ENCODE measurements around the gene BFAR.
"Not testable (repeated sequence)": the region's sequence is repeated elsewhere in the genome, so short reads cannot be mapped to it uniquely, and the experiment has no call there.

BFAR gene

DNA sequence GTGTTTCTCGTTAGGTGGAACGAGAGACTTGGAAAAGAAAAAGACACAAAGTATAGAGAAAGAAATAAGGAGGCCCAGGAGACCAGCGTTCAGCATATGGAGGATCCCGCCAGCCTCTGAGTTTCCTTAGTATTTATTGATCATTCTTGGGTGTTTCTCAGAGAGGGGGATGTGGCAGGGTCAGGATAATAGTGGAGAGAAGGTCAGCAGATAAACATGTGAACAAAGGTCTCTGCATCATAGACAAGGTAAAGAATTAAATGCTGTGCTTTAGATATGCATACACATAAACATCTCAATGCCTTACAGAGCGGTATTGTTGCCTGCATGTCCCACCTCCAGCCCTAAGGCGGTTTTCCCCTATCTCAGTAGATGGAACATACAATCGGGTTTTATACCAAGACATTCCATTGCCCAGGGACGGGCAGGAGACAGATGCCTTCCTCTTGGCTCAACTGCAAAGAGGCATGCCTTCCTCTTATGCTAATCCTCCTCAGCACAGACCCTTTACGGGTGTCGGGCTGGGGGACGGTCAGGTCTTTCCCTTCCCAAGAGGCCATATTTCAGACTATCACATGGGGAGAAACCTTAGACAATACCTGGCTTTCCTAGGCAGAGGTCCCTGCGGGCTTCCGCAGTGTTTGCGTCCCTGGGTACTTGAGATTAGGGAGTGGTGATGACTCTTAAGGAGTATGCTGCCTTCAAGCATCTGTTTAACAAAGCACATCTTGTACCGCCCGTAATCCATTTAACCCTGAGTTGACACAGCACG lies 3.6 kb downstream of the BFAR start:
- not testable (repeated sequence) for DNase-seq

DNA sequence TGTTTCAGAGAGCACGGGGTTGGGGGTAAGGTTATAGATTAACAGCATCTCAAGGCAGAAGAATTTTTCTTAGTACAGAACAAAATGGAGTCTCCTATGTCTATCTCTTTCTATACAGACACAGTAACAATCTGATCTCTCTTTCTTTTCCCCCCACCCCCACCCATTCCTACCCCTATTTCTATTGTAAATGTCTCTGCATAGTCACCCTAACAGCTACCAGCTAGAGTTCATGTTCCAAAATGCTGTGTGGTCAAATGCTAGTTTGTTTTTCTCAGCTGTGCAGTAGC lies 4.1 kb downstream of the BFAR start:
- DNase-seq, result not testable (repeated sequence)

DNA sequence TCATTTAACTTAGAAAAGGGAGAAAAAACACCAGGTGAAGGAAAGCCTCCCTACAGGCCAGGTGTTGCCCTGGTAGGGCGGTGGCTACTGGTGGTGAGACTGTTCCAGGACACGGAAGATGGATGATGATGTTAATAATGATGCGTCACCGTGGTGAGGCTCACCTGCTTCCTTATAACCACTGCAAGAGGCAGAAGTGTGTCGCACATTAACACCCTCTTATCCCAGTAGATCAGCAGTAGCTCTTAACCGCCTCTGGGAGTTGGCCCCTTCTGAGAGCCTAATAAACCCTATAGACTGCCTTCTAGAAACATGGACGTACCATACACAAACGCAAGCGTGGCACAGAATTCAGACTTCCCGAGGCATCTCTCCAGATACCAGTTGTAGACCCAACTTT lies 7.8 kb downstream of the BFAR start:
- DNase-seq, result no peak

DNA sequence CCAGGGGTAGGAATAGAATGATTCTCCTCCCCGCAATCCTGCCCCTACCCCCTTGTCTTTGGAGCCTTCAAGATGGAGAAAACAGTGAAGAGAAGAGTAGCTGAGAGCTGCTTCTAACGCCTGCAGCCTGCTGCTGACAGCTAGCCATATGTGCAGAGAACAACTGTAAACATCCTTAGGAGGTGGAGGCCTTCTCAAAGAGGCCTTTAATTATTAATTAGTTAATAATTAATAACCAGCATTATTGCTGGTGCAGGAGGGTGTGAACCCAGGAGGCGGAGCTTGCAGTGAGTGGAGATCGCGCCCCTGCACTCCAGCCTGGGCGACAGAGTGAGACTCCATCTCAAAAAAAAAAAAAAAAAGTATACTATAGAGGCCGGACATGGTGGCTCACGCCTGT lies 8.5 kb downstream of the BFAR start:
- no peak for DNase-seq

DNA sequence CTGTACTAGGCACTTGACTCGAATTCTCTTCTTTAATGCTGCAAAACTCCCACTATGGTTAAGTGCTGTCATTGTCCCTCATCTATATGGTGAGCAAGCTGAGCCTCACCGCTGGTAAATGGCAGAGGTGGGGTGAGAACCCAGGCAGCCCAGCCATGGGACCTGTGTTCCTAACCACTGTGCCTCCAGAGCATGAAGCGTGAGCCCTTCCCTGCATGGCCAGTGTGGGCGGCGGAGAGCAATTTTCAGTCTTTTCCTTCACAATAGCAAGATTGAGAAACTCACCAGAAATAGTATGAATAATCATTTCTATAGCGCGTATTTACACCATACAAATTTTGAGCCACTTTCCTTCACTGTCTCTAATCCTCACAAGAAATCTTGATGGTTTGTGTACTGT lies 9.2 kb downstream of the BFAR start:
- no peak for DNase-seq

DNA sequence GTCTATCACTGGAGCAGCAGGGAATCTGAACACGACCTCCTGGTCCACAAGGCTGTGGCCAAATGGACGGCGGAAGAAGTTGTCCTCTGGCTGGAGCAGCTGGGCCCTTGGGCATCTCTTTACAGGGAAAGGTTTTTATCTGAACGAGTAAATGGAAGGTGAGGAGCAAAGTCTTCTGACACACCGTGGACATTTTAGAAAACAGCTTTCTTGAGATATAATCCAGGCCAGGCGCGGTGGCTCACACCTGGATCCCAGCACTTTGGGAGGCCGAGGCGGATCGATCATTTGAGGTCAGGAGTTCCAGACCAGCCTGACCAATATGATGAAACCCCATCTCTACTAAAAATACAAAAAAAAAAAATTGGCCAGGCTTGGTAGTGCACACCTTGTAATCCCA lies 17.1 kb downstream of the BFAR start:
- no peak for DNase-seq

DNA sequence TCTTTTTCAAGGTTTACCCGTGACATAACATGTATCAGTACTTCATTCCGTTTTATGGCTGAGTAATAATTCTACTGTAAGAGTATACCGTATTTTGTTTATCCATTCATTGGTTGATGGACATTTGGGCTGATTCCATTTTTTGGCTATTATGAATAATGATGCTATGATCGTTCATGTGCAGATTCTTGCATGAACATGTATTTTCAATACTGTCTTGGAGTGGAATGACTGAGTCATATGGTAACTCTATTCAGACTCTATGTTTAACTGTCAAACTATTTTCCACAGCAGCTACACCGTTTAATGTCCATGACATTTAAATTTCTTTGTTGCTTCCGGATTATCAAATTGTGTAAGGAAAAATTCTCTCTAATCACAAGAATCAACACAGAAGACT lies 17.9 kb downstream of the BFAR start:
- DNase-seq, result no peak

DNA sequence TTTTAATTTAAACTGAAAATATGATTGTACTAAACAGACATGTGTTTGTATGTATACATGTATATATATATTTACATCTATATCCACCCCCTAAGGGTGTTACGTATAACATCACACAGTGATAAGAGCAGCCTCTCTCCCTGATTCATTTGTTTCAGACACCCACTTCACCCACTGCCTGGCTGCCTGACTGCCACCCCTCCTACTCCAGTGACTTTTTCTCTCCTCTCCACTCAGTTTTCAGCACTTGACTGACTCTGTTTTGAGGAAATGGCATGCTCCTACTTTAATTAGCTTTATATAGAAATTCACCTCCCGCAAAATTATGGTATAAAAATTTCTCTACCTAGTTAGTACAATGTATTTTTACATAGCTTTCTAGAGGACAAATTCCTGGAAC lies 20.0 kb downstream of the BFAR start:
- no peak for DNase-seq

DNA sequence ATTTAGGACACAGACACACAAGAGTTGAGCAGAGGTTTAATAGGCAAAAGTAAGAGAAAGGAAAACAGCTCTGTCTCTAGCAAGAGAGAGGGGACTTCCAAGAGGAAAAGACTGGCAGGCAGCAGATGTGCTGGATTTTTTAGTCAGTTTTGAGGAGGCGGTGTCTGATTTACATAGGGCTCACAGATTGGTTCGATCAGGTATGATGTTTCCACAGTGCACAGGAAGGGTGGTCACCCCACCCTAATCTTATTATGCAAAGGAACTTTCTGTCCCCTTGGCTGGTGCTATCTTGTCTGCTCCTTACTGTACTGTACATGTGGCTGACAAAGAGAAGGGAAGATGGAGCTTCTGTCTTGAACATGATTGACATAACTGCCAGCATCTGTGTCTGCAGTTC lies 25.3 kb downstream of the BFAR start:
- DNase-seq, result no peak

DNA sequence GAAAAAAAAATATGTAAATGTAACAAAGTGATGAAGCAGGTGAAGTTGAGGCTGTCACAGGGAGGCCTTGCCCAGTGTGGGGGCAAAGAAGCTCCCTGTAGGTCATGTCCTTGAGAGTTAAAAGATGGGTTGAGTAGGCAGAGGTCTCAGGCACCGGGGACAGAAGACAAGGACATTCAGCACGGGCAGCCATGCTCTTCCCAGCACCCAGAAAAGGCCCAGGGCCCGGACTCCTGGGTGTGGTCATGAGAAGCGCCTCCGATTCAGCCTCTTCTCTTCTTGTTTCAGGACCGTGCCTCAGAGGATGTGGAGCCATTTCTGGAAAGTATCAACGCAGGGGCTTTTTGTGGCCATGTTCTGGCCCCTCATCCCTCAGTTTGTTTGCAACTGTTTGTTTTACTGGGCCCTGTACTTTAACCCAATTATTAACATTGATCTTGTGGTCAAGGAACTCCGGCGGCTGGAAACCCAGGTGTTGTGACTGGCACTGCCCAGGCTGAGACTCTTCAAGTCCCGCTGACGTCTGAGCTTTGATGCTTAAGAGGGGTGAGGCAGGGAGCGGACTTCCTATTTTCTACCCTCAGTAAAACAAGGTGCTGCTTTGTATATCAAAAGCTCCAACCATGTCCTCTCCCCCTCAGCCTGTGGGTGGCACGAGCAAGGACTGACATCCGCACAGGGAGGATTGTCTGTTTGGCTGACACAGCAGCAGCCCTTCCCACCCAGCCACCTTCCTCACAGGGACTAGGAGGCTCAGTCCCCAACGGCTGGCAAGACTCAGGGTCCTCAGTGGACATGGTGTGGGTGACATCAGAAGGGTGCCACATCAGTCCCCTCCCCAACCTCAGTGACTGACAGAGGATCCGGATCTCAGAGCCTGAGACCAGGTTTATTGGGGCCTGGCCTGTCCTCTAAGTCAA lies 34.9 kb downstream of the BFAR start:
- DNase-seq, result no peak

DNA sequence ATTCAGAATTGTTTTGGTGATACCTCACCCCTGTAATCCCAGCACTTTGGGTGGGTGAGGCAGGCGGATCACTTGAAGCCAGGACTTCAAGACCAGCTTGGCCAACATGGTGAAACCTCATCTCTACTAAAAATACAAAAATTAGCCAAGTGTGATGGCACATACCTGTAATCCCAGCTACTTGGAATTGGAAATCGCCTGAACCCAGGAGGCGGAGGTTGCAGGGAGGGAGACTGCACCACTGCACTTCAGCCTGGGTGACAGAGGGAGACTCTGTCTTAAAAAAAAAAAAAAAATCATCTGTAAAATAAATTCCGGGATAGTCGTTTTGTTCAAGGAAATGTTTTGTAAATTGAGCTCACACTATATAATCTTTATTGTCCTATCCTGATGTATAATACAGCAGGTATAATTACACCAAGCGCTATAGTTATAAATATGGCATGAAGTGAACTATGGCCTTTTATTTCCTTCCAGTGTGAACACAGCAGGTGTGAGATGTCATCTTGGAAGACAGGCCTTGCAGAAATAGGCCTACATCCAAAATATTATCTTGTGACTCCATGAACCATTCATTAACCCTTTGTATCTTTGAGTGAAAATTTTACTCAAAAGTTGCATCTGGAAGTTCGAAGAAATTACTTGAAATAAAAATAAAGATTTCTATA lies 35.9 kb downstream of the BFAR start:
- no peak for DNase-seq

DNA sequence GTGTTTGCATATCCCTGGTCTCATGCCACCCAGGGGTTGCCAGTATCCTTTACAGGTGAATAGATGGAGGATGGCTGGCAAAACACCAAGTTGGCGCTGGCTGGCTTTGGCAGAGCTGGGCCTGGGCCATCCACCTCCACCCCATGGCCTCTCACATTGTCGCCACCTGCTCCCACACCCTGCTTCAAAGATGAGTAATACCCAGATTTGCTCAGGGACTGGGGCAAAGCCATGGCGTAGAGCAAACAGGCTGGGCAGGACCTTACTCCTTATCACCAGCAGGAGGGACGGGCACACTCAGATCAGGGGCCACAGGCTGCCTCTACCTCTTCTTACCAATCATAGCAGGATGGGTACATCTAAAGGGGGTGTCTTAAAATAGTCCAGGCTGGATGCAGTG lies 37.0 kb downstream of the BFAR start:
- no peak for DNase-seq

DNA sequence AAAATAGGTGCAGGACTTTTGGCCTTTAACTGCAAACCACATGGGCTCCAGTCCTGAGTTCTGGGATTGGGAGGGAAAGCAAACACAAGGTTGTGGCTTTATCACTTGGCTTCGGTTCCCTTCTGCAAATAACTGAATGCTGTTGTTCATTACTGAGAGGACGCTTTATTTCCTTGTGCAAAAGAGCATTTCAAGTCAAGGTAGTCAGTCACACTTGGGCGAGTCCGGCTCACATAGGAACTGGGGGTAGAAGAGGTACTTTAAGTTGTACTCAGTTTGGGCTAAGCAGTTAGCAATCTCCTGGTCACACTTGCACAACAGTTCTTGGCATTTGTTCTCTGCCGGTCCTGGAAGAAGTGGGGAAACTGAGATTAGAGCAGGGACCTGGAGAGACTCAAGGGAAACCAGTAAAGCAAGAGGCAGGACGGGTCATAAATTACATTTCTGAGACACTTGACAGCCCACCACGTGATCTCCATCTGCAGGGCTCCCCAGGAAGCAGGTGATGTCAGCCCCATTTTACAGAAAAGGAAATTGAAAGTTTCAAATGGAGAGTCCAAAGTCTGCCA lies 39.7 kb downstream of the BFAR start:
- no peak for DNase-seq

DNA sequence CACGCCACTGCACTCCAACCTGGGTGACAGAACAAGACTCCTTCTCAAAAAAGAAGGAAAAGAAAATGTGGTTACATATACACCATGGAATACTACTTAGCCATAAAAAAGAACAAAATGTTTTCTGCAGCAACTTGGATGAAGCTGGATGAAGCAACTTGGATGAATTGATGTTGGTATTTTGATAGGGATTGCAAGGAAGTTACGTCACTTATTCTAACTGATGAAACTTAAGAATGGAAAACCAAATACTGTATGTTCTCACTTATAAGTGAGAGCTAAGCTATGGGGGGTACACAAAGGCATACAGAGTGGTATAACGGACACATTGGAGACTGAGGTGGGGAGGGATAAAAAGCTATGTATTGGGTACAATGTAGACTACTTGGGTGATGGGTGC lies 43.9 kb downstream of the BFAR start:
- no peak for DNase-seq

DNA sequence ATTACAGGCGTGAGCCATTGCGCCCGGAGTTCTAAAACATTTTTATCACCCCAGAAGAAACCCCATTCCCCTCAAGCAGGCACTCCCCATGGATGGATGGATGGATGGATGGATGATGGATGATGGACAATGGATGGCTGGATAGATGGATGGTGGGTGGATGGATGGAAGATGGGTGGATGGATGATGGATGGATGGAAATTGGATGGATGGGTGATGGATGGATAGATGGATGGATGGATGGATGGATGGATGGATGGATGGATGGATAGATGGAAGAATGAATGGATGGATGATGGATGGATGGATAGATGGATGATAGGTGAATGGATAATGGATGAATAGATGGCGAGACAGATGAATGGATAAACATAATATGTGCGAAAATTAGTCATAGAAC lies 44.9 kb downstream of the BFAR start:
- no peak for DNase-seq

DNA sequence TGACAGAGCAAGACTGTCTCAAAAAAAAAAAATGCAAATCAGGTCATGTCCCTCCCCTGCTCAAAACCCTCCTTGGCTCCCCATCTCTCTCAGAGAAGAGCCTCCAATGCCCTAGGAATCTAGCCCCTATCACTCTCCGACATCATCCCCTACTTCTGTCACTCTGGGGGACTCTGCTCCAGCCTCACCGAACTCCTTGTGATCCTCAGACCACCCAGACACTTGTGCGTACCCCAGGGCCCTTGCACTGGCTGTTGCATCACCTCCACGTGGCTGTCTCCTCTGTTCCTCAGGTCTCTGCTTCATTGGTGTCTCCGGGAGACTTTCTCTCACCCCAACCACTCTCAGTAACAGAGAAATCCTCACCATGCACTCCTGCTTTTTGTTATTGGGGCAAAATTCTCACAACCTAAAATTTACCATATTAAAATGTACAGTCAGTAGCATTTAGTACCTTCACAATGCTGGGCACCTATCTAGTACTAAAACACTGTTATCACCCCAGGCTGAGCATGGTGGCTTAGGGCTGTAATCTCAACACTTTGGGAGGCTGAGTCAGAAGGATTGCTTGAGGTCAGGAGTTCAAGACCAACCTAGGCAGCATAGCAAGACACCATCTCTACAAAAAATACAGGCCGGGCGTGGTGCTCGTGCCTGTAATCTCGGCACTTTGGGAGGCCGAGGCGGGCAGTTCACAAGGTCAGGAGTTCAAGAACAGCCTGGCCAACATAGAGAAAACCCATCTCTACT lies 46.2 kb downstream of the BFAR start:
- DNase-seq, result no peak

DNA sequence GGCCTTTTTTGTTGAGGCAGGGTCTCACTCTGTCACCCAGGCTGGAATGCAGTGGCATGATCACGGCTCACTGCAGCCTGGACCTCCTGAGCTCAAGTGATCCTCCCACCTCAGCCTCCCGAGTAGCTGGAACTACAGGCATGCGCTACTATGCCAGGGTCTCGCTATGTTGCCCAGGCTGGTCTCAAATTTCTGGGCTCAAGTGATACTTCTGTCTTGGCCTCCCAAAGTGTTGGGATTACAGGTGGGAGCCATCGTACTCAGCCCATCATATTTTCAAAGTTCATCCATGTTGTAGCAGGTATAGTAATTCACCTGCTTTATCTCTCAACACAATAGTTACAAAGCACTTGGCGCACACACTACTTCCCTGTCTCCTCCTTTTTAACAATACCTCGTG lies 47.6 kb downstream of the BFAR start:
- not testable (repeated sequence) for DNase-seq

DNA sequence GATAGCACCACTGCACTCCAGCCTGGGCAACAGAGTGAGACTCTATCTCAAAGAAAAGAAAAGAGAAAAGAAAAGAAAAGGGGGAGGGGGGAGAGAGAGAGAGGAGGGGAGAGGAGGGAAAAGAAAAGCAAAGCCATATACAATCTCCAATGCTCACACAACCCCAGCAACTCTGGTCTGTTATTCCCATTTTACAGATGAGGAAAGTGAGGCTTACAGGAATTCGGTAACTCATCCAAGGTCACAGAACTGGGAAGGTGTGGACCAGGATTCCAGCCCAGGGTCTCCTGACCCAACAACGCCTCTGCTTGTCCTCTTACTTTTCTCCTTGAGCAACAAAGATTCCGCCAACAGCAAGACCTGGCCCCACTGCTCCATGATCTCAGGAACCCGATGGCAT lies 48.4 kb downstream of the BFAR start:
- no peak for DNase-seq

DNA sequence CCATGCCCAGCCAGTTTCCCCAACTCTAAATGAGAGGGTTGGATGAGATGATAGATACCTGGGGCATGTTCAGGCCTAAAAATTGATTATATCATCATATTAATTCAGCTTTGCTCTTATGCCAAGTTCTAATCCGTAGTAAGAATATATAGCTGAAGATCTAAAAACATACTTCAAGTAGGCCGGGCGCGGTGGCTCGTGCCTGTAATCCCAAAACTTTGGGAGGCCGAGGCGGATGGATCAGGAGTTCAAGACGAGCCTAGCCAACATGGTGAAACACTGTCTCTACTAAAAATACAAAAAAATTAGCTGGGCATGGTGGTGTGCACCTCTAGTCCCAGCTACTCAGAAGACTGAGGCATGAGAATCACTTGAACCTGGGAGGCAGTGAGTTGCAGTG lies 49.4 kb downstream of the BFAR start:
- DNase-seq, result no peak

DNA sequence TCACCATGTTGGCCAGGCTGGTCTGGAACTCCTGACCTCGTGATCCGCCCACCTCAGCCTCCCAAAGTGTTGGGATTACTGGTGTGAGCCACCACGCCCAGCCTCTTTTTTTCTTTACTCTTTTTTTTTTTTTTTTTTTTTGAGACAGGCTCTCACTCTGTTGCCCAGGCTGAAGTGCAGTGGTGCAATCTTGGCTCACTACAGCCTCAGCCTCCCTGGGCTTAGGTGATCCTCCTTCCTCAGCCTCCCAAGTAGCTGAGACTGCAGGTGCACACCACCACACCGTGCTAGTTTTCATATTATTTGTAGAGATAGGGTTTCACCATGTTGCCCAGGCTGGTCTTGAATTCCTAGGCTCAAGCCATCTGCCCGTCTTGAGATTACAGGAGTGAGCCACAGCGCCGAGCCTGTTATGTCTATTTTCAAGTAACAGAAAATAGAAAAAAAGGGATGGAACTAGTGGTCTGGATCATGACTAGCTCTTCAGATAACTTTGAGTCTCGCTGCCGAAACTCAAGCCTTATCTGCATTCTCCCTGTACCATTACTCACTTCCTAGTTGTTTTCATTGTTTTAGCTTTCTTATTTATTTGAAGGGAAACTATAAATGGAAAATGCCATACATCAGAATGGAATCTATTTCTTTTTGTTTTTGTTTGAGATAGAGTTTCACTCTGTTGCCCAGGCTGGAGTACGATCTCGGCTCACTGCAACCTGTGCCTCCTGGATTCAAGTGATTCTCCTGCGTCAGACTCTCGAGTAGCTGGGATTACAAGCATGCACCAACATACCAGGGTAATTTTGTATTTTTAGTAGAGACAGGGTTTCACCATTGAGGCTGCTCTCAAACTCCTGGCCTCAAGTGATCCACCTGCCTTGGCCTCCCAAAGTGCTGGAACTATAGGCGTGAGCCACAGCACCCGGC lies 53.4 kb downstream of the BFAR start:
- DNase-seq, result not testable (repeated sequence)

DNA sequence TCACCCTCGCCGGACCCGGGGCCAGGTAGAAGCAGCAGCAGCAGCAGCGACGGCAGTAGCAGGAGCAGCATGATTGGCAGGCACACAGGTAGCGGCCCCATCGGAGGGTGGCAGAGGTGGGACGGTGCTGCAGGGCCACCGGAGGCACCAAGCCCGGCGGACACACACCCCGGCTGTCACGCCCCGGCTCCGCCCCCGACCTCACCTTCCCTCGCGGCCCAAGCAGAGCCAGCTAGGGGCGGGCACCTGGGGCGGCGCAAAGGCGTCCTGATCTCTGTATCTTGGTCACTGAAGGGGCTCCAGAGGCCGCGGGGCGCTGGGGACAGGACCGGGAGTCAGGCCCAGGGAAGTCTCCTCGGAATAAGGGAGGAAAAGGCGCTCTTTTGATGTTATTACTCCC lies 61.4 kb downstream of the BFAR start, which contains the start of gene PLA2G10:
PLA2G10 (minus strand) TSS at position 180 of the 400 bp plus-strand sequence; CDS start at position 101, 79 bp downstream.
- not testable (repeated sequence) for DNase-seq

DNA sequence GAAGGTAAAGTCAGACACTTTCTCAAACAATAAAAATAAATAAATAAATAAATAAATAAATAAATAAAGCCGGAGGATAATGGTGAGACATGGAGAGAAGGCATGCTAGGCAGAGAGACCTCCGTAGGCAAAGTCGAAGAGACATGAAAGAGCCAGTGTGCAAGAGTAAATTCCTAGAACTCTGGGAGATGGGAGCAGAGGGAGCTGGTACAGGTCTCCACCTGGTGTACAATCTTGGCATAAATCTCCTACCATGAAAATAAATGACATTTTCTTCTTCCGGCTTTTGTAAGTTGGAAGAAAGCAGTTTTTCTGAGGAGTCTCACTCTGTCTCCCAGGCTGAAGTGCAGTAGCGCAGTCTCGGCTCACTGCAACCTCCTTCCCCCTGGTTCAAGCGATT lies 69.1 kb downstream of the BFAR start:
- DNase-seq, result not testable (repeated sequence)
